ENCODE measurements around the gene RNF213. TPM values are rescaled to one million over a fixed set of nuclear protein-coding genes. Genes with fewer than 3 reads are reported as not detected.

RNF213 gene
- total and polyA plus RNA-seq, 10 donors: 36.7 to 481 (median 337) TPM

DNA sequence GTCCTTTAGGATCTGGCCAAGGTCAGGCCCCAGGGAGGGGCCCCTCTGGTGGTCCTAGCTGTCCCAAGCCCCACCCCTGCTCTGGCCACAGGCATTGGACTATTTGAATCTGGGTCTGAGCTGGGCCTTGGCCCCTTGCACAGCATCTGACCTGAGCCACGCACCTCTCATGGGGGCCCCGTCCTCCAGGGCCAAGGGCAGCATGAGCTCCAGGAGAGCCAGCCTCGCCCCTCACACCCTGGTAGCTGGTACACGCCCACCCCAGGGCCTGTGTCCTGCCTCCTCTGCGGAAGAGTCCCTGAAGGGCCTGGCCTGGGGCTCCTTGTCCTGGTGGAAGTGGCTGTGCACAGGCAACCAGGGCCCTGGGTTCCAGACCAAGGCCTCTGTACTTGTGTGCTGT is 178.2 kb downstream of the RNF213 start:
- intact Hi-C loops (cut with DNase I; ENCODE audit: low total_unique reads): no loop called here
- peaks cover 0 to 8% (median 0%) of the 10 kb centered on the region in 7 donors for H3K27me3 ChIP-seq (replicated peaks in 1 of 7)
- no peak for DNase-seq
- H3K4me1 ChIP-seq: peaks cover 0 to 8% (median 0%) of the 10 kb centered on the region in 6 donors
- H3K36me3 ChIP-seq: peaks cover 0 to 13% (median 0%) of the 10 kb centered on the region in 6 donors
- H3K27ac ChIP-seq: no peak overlapping the region
- 87 to 89% (median 88%) methylated on average over 5 of the region's 5 CpGs; no CpG with 5 or more reads in 1 of the 5 donors for WGBS, 5 donors
- TF ChIP-seq POLR2A (IDR thresholded peaks at IDR 0.05) (no peak), POLR2AphosphoS5 (IDR thresholded peaks at IDR 0.05) (no peak)
- TF ChIP-seq, protein P1, sequence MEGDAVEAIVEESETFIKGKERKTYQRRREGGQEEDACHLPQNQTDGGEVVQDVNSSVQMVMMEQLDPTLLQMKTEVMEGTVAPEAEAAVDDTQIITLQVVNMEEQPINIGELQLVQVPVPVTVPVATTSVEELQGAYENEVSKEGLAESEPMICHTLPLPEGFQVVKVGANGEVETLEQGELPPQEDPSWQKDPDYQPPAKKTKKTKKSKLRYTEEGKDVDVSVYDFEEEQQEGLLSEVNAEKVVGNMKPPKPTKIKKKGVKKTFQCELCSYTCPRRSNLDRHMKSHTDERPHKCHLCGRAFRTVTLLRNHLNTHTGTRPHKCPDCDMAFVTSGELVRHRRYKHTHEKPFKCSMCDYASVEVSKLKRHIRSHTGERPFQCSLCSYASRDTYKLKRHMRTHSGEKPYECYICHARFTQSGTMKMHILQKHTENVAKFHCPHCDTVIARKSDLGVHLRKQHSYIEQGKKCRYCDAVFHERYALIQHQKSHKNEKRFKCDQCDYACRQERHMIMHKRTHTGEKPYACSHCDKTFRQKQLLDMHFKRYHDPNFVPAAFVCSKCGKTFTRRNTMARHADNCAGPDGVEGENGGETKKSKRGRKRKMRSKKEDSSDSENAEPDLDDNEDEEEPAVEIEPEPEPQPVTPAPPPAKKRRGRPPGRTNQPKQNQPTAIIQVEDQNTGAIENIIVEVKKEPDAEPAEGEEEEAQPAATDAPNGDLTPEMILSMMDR (IDR thresholded peaks at IDR 0.05 in 8 of 11, conservative IDR thresholded peaks at IDR 0.05 in 3 of 11): no peak
- no peaks in the 10 kb centered on the region for H3K9me3 ChIP-seq
- no peak overlapping the region for H3K4me3 ChIP-seq

DNA sequence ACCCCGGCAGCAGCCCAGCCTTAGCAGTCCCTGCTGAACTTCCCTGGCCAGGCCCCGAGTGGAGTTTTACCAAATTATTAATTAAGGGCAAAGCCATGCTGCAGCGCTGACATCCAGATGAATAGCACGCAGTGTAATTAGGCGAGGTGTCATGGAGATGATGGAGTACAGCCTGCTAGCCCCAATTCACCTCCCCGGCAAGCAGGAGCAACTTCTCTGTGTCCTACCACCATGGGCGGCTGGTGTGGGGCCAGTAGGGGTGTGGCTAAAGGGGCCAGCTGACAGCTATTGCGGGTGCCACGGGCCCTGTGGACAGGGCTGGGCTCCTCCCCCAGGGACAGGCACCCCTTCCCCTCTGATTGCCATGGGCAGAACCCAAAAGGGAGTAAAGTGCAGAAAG is 178.8 kb downstream of the RNF213 start:
- intact Hi-C loops (cut with DNase I; ENCODE audit: low total_unique reads): no loop called here
- H3K27ac ChIP-seq: no peak overlapping the region
- H3K36me3 ChIP-seq: peaks cover 0 to 13% (median 0%) of the 10 kb centered on the region in 6 donors
- no peak for TF ChIP-seq POLR2A (IDR thresholded peaks at IDR 0.05)
- no peak for TF ChIP-seq POLR2AphosphoS5 (IDR thresholded peaks at IDR 0.05)
- TF ChIP-seq, protein P1 (IDR thresholded peaks at IDR 0.05 in 8 of 11, conservative IDR thresholded peaks at IDR 0.05 in 3 of 11): no peak
- peaks cover 0 to 15% (median 0%) of the 10 kb centered on the region in 7 donors for H3K27me3 ChIP-seq (replicated peaks in 1 of 7)
- H3K4me3 ChIP-seq: no peak overlapping the region
- no peak for DNase-seq
- H3K4me1 ChIP-seq: peaks cover 0 to 8% (median 0%) of the 10 kb centered on the region in 6 donors
- 78 to 85% (median 78%) methylated on average over 9 of the region's 9 CpGs for WGBS, 5 donors
- no peaks in the 10 kb centered on the region for H3K9me3 ChIP-seq

DNA sequence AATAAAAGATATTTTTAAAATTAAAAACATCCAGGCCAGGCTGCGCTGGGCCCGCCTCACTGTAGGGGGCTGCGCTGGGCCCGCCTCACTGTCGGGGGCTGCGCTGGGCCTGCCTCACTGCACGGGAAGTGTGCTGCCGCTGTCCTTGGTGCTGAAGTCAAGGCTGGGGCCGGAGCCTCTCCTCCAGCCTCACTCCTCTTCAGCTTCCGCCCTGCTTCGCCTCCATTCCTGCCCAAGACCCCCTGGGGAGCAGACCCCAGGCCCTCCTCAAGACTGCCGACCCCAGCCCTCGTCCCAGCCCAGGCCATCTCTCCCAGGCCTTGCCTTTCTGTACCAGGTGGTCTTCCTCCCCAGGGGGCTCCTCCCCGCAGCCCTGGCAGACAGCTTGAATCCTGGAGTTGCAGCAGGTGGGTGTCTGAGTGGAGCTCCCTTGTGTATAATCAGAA is 180.5 kb downstream of the RNF213 start:
- no peak for DNase-seq
- WGBS, 5 donors: 27 to 45% (median 38%) methylated on average over 14 of the region's 14 CpGs
- TF ChIP-seq, protein P1 (IDR thresholded peaks at IDR 0.05 in 8 of 11, conservative IDR thresholded peaks at IDR 0.05 in 3 of 11): no peak
- TF ChIP-seq POLR2AphosphoS5 (IDR thresholded peaks at IDR 0.05): peak in 1 of 3 donors; percentile 14
- Histone ChIP-seq H3K4me3 (no peak overlapping the region), H3K4me1 (peaks cover 0 to 8% (median 0%) of the 10 kb centered on the region in 6 donors), H3K27ac (no peak overlapping the region), H3K27me3 (replicated peaks in 1 of 7) (peaks cover 0 to 18% (median 0%) of the 10 kb centered on the region in 7 donors), H3K9me3 (no peaks in the 10 kb centered on the region), H3K36me3 (peaks cover 0 to 13% (median 0%) of the 10 kb centered on the region in 6 donors)
- intact Hi-C loops (cut with DNase I; ENCODE audit: low total_unique reads): no loop called here

DNA sequence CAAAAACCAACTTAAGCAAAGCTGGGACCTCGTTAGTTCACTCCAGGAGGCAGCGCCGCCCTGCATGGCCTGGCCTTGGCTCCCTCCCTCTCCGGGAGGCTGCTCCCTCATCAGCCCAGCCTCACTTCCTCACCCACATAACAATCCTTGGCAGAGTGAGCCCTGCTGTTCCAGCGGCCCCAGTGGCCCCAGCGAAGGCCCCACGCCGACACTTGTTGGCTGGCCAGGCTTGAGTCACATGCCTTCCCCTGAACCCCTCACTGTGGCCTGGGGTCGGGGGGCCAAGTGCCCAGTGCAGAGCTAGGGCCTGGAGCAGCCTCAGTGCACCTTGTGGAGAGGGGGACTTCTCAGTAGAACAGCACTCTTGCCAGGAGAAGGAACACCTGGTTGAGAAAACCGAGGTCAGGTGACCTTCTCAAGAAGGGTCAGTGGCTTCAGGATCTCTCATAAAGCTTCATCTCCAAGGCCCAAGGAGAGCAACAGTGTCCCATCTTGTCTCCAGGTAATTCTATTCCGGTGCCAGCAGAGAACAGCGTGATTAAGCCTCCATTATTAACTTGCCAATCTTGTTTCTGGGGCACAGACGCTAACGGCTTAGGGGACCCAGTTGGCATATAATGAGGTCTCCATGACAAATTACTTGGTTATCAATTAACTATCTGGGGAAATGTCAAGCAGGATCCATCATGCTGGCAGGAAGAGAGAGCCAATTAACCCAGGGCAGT is 181.1 kb downstream of the RNF213 start:
- intact Hi-C loops (cut with DNase I; ENCODE audit: low total_unique reads): no loop called here
- DNase-seq: no peak
- TF ChIP-seq POLR2A (IDR thresholded peaks at IDR 0.05) (no peak), POLR2AphosphoS5 (IDR thresholded peaks at IDR 0.05) (no peak)
- TF ChIP-seq, protein P1 (IDR thresholded peaks at IDR 0.05 in 8 of 11, conservative IDR thresholded peaks at IDR 0.05 in 3 of 11): no peak
- H3K9me3 ChIP-seq: no peaks in the 10 kb centered on the region
- peaks cover 0 to 13% (median 0%) of the 10 kb centered on the region in 6 donors for H3K36me3 ChIP-seq
- H3K27me3 ChIP-seq (replicated peaks in 1 of 7): peaks cover 0 to 18% (median 0%) of the 10 kb centered on the region in 7 donors
- 82 to 89% (median 86%) methylated on average over 13 to 14 of the region's 14 CpGs for WGBS, 5 donors
- H3K4me3 ChIP-seq: no peak overlapping the region
- H3K4me1 ChIP-seq: peaks cover 0 to 11% (median 2%) of the 10 kb centered on the region in 6 donors
- no peak overlapping the region for H3K27ac ChIP-seq
